ENCODE data around the gene GPR132.

The GPR132 gene

DNA sequence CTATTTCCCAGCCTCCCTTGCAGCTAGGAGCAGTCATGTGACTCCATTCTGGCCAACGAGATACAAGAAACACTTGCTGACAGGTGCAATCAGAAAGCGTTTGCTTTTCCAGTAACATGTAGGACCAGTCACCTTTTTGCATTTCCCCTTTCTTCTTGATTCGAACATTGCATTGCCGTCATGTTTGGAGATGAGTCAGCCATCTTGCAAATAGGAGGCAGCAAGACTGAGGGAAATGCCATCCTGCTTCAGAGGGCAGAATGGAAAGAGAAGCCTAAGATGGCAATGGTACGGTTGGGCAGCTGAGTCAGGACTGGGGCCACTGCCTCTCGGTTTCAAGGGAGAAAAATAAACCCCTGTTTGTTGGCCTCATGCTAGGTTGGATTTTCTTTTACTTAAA is 34.5 kb upstream of the GPR132 start:
- no peaks in the 10 kb centered on the region for H3K4me1 ChIP-seq (ENCODE audit: insufficient read depth, low read length, poor library complexity, severe bottlenecking)

GRCh38 chr14:105098316-105098715 is 33.1 kb upstream of the GPR132 start:
- Histone ChIP-seq H3K4me2 (ENCODE audit: low read depth, low read length, poor library complexity, severe bottlenecking) (no peak overlapping the region), H3K9me2 (replicated peaks; ENCODE audit: low read depth, low read length) (no peaks in the 10 kb centered on the region), H3K9ac (ENCODE audit: low read depth, low read length, poor library complexity, severe bottlenecking) (no peak overlapping the region), H3F3A (ENCODE audit: low read depth) (no peaks in the 10 kb centered on the region), H2AFZ (ENCODE audit: low read length) (no peak overlapping the region), H3K4me3 (ENCODE audit: low read length, poor library complexity, severe bottlenecking) (no peak overlapping the region), H3K79me2 (ENCODE audit: insufficient read depth, low read length) (no peaks in the 10 kb centered on the region), H3K9me3 (ENCODE audit: insufficient read depth, low read depth, low read length) (no peaks in the 10 kb centered on the region; the same call in 1 of the 2 replicates), H4K20me1 (ENCODE audit: insufficient read depth, low read length, poor library complexity, severe bottlenecking) (no peaks in the 10 kb centered on the region), H3K4me1 (ENCODE audit: insufficient read depth, low read length, poor library complexity, severe bottlenecking) (peaks cover 7% of the 10 kb centered on the region), H3K27me3 (ENCODE audit: insufficient read depth, low read length, poor library complexity, severe bottlenecking) (peaks cover 7% of the 10 kb centered on the region), H3K36me3 (ENCODE audit: insufficient read depth, low read length) (no peaks in the 10 kb centered on the region)
- TF ChIP-seq CTCF (conservative IDR thresholded peaks at IDR 0.05; ENCODE audit: low read length) (no peak), EZH2phosphoT487 (IDR thresholded peaks at IDR 0.05; ENCODE audit: borderline replicate concordance) (no peak)

More for the DNA sequence above, 34.5 kb upstream of the GPR132 start:
- H3K4me2 ChIP-seq (ENCODE audit: low read depth, low read length, poor library complexity, severe bottlenecking), result no peak overlapping the region
- no peaks in the 10 kb centered on the region for H3F3A ChIP-seq (ENCODE audit: low read depth)
- H3K9me2 ChIP-seq (replicated peaks; ENCODE audit: low read depth, low read length), result no peaks in the 10 kb centered on the region
- H3K9me3 ChIP-seq (ENCODE audit: insufficient read depth, low read depth, low read length), result no peaks in the 10 kb centered on the region; the same call in 1 of the 2 replicates
- TF ChIP-seq EZH2phosphoT487 (IDR thresholded peaks at IDR 0.05; ENCODE audit: borderline replicate concordance) (no peak), CTCF (conservative IDR thresholded peaks at IDR 0.05; ENCODE audit: low read length) (no peak)
- H2AFZ ChIP-seq (ENCODE audit: low read length), result no peak overlapping the region
- peaks cover 9% of the 10 kb centered on the region for H3K27me3 ChIP-seq (ENCODE audit: insufficient read depth, low read length, poor library complexity, severe bottlenecking)
- no peaks in the 10 kb centered on the region for H3K79me2 ChIP-seq (ENCODE audit: insufficient read depth, low read length)
- H3K9ac ChIP-seq (ENCODE audit: low read depth, low read length, poor library complexity, severe bottlenecking), result no peak overlapping the region
- H3K4me3 ChIP-seq (ENCODE audit: low read length, poor library complexity, severe bottlenecking), result no peak overlapping the region
- H4K20me1 ChIP-seq (ENCODE audit: insufficient read depth, low read length, poor library complexity, severe bottlenecking), result no peaks in the 10 kb centered on the region
- no peaks in the 10 kb centered on the region for H3K36me3 ChIP-seq (ENCODE audit: insufficient read depth, low read length)

DNA sequence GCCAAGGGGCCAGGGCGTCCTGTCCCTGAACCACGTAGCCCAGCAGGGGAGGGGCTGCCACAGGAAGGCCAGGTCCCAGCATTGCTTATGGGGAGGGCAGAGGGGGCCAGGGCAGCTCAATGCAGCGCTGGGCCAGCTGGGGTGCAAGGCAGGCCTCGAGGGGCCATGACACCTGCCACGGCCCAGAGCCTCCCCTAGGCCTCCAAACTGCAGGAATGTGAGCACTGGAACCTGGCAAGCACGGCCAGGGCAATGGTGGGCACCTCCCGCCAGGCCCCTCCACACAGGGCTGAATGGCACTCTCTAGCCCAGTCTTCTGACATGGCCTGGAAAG is 32.5 kb upstream of the GPR132 start:
- no peaks in the 10 kb centered on the region for H3K79me2 ChIP-seq (ENCODE audit: insufficient read depth, low read length)
- H2AFZ ChIP-seq (ENCODE audit: low read length), result no peak overlapping the region
- no peak overlapping the region for H3K9ac ChIP-seq (ENCODE audit: low read depth, low read length, poor library complexity, severe bottlenecking)
- peaks cover 9% of the 10 kb centered on the region for H3K4me1 ChIP-seq (ENCODE audit: insufficient read depth, low read length, poor library complexity, severe bottlenecking)
- no peaks in the 10 kb centered on the region for H3K36me3 ChIP-seq (ENCODE audit: insufficient read depth, low read length)
- H3K27me3 ChIP-seq (ENCODE audit: insufficient read depth, low read length, poor library complexity, severe bottlenecking), result peaks cover 1% of the 10 kb centered on the region
- H3K4me3 ChIP-seq (ENCODE audit: low read length, poor library complexity, severe bottlenecking), result no peak overlapping the region
- no peaks in the 10 kb centered on the region for H3K9me2 ChIP-seq (replicated peaks; ENCODE audit: low read depth, low read length)
- no peaks in the 10 kb centered on the region for H4K20me1 ChIP-seq (ENCODE audit: insufficient read depth, low read length, poor library complexity, severe bottlenecking)
- TF ChIP-seq EZH2phosphoT487 (IDR thresholded peaks at IDR 0.05; ENCODE audit: borderline replicate concordance), result no peak
- TF ChIP-seq CTCF (conservative IDR thresholded peaks at IDR 0.05; ENCODE audit: low read length), result no peak
- H3K9me3 ChIP-seq (ENCODE audit: insufficient read depth, low read depth, low read length), result no peaks in the 10 kb centered on the region; the same call in 1 of the 2 replicates
- H3K4me2 ChIP-seq (ENCODE audit: low read depth, low read length, poor library complexity, severe bottlenecking), result no peak overlapping the region
- H3F3A ChIP-seq (ENCODE audit: low read depth), result no peaks in the 10 kb centered on the region
